HG03378 (cell line): ENCODE results near the gene NEAT1.

ENCODE experiments used
- ATAC-seq: cut with Tn5 transposase; IDR thresholded peaks from one replicate; pipeline ENCODE4 v1.9.1; 2021; ENCODE audit warnings: mild to moderate bottlenecking, moderate library complexity; ENCODE audit not compliant: unreplicated experiment

Gene NEAT1

GRCh38 chr11:65478388-65479183, 56.0 kb downstream of the NEAT1 start:
- ATAC-seq: no peak

GRCh38 chr11:65479184-65480145, 56.9 kb downstream of the NEAT1 start:
- ATAC-seq: no peak

GRCh38 chr11:65482306-65482850, 59.8 kb downstream of the NEAT1 start:
- no peak for ATAC-seq

- no peak for ATAC-seq
Measured at GRCh38 chr11:65485920-65486219, 63.3 kb downstream of the NEAT1 start.

GRCh38 chr11:65486570-65487466, 64.2 kb downstream of the NEAT1 start:
- ATAC-seq: no peak

GRCh38 chr11:65487467-65488272, 65.1 kb downstream of the NEAT1 start:
- no peak for ATAC-seq

- no peak for ATAC-seq
Measured at GRCh38 chr11:65488273-65489034, 65.9 kb downstream of the NEAT1 start.

GRCh38 chr11:65489035-65489705, 66.6 kb downstream of the NEAT1 start:
- ATAC-seq: no peak

GRCh38 chr11:65489706-65490320, 67.2 kb downstream of the NEAT1 start:
- no peak for ATAC-seq

- ATAC-seq: no peak
Measured at GRCh38 chr11:65491163-65491465, 68.5 kb downstream of the NEAT1 start.

GRCh38 chr11:65491614-65492386, 69.2 kb downstream of the NEAT1 start:
- no peak for ATAC-seq

GRCh38 chr11:65492387-65492636, 69.7 kb downstream of the NEAT1 start:
- no peak for ATAC-seq

GRCh38 chr11:65492637-65493366, 70.2 kb downstream of the NEAT1 start:
- no peak for ATAC-seq

- no peak for ATAC-seq
Measured at GRCh38 chr11:65493367-65494176, 71.0 kb downstream of the NEAT1 start.
